SK-N-SH treated with all-trans-retinoic acid at 6 μM for 48 hours (cell line): Measurements from ENCODE around the gene SYNGAP1.

Experiments used
- ATAC-seq: fragments of 200-7000 bp; cut with Tn5 transposase; 3 replicates; pipeline ENCODE4 v1.9.1; 2020; ENCODE audit warnings: mild to moderate bottlenecking, moderate library complexity
- ARNTL ChIP-seq: fragments of 450-650 bp; formaldehyde crosslinking; IDR thresholded peaks from 2 replicates; pipeline ENCODE4 v1.5.0; 2020; ENCODE audit warnings: low read depth, mild to moderate bottlenecking, moderate library complexity, borderline replicate concordance
- ESRRG ChIP-seq: fragments of 250-450 bp; sonication (Bioruptor Pico); IDR thresholded peaks from 2 replicates; pipeline ENCODE4 v1.6.1; 2021; ENCODE audit warnings: mild to moderate bottlenecking
- GLIS3 ChIP-seq: fragments of 250-450 bp; sonication (Bioruptor Pico); IDR thresholded peaks from 2 replicates; pipeline ENCODE4 v1.5.0; 2020; ENCODE audit warnings: mild to moderate bottlenecking, moderate library complexity
- ISL1 ChIP-seq: fragments of 250-450 bp; sonication (Bioruptor Pico); IDR thresholded peaks from 2 replicates; pipeline ENCODE4 v2.1.2; 2022; ENCODE audit warnings: mild to moderate bottlenecking, moderate library complexity
- OSR1 ChIP-seq: fragments of 250-450 bp; sonication (Bioruptor Pico); IDR thresholded peaks from 2 replicates; pipeline ENCODE4 v1.8.0; 2022; ENCODE audit warnings: moderate library complexity, mild to moderate bottlenecking, inconsistent platforms
- ZC3H10 ChIP-seq: fragments of 250-450 bp; sonication (Bioruptor Pico); IDR thresholded peaks from 2 replicates; pipeline ENCODE4 v1.5.1; 2021; ENCODE audit warnings: mild to moderate bottlenecking, moderate library complexity
- ZNF70 ChIP-seq: fragments of 450-650 bp; formaldehyde crosslinking; IDR thresholded peaks from 2 replicates; pipeline ENCODE4 v1.5.0; 2020; ENCODE audit warnings: mild to moderate bottlenecking, moderate library complexity
- TF ChIP-seq, protein P1 (sequence below): fragments of 250-450 bp; sonication (Bioruptor Pico); IDR thresholded peaks from 2 replicates; pipeline ENCODE4 v1.8.0; 2020; ENCODE audit warnings: mild to moderate bottlenecking, moderate library complexity, borderline replicate concordance
- TF ChIP-seq, protein P2 (sequence below): fragments of 250-450 bp; sonication (Bioruptor Pico); IDR thresholded peaks from 2 replicates; pipeline ENCODE4 v1.5.1; 2021; ENCODE audit warnings: mild to moderate bottlenecking, moderate library complexity
- TF ChIP-seq, protein P3 (sequence below): fragments of 250-450 bp; sonication (Bioruptor Pico); IDR thresholded peaks from 2 replicates; pipeline ENCODE4 v1.5.1; 2020; ENCODE audit warnings: low read depth, mild to moderate bottlenecking, moderate library complexity

SYNGAP1 gene

DNA sequence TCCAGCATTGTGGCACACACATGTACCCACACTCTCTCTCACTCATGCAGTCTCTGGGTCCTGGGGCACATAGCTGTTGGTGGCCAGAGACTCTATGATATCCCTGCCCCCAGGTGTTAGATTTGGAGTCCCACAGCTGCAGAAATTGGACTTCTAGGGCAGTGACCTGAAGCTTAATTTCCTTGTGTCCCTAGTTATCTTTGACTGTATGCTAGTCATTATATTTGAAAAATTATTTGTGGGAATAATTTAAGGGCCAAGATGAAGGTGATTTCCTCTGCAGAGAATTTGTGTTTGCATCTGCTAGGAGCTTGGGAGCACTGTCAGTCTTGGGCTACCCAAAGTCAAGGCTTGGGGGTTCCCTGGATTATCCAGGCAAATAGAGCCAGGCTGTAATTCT, 84.6 kb downstream of the SYNGAP1 start:
- ATAC-seq = no peak
- TF ChIP-seq, protein P1, sequence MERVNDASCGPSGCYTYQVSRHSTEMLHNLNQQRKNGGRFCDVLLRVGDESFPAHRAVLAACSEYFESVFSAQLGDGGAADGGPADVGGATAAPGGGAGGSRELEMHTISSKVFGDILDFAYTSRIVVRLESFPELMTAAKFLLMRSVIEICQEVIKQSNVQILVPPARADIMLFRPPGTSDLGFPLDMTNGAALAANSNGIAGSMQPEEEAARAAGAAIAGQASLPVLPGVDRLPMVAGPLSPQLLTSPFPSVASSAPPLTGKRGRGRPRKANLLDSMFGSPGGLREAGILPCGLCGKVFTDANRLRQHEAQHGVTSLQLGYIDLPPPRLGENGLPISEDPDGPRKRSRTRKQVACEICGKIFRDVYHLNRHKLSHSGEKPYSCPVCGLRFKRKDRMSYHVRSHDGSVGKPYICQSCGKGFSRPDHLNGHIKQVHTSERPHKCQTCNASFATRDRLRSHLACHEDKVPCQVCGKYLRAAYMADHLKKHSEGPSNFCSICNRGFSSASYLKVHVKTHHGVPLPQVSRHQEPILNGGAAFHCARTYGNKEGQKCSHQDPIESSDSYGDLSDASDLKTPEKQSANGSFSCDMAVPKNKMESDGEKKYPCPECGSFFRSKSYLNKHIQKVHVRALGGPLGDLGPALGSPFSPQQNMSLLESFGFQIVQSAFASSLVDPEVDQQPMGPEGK (CRISPR knock-in tag) = no peak
- TF ChIP-seq ARNTL (CRISPR knock-in tag) = no peak
- TF ChIP-seq OSR1 = no peak
- TF ChIP-seq, protein P2, sequence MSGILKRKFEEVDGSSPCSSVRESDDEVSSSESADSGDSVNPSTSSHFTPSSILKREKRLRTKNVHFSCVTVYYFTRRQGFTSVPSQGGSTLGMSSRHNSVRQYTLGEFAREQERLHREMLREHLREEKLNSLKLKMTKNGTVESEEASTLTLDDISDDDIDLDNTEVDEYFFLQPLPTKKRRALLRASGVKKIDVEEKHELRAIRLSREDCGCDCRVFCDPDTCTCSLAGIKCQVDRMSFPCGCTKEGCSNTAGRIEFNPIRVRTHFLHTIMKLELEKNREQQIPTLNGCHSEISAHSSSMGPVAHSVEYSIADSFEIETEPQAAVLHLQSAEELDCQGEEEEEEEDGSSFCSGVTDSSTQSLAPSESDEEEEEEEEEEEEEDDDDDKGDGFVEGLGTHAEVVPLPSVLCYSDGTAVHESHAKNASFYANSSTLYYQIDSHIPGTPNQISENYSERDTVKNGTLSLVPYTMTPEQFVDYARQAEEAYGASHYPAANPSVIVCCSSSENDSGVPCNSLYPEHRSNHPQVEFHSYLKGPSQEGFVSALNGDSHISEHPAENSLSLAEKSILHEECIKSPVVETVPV = no peak
- no peak for TF ChIP-seq ZC3H10 (CRISPR knock-in tag)
- TF ChIP-seq GLIS3 (CRISPR knock-in tag) = no peak
- TF ChIP-seq, protein P3, sequence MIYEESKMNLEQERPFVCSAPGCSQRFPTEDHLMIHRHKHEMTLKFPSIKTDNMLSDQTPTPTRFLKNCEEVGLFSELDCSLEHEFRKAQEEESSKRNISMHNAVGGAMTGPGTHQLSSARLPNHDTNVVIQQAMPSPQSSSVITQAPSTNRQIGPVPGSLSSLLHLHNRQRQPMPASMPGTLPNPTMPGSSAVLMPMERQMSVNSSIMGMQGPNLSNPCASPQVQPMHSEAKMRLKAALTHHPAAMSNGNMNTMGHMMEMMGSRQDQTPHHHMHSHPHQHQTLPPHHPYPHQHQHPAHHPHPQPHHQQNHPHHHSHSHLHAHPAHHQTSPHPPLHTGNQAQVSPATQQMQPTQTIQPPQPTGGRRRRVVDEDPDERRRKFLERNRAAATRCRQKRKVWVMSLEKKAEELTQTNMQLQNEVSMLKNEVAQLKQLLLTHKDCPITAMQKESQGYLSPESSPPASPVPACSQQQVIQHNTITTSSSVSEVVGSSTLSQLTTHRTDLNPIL (CRISPR knock-in tag) = no peak
- TF ChIP-seq ZNF70 = no peak
- no peak for TF ChIP-seq ISL1 (CRISPR knock-in tag)
- TF ChIP-seq ESRRG (CRISPR knock-in tag) = no peak
- TF ChIP-seq, all 23 proteins: peak for 0
